T follicular helper cell (primary cell): Measurements from ENCODE around the gene CAPRIN1.
"Not testable (repeated sequence)": the region's sequence is repeated elsewhere in the genome, so short reads cannot be mapped to it uniquely, and the experiment has no call there.

Source experiments
- DNase-seq: peaks from one replicate; pipeline ENCODE4 v3.0.0-alpha.2; 2020; ENCODE audit warnings: low read depth

Gene CAPRIN1

DNA sequence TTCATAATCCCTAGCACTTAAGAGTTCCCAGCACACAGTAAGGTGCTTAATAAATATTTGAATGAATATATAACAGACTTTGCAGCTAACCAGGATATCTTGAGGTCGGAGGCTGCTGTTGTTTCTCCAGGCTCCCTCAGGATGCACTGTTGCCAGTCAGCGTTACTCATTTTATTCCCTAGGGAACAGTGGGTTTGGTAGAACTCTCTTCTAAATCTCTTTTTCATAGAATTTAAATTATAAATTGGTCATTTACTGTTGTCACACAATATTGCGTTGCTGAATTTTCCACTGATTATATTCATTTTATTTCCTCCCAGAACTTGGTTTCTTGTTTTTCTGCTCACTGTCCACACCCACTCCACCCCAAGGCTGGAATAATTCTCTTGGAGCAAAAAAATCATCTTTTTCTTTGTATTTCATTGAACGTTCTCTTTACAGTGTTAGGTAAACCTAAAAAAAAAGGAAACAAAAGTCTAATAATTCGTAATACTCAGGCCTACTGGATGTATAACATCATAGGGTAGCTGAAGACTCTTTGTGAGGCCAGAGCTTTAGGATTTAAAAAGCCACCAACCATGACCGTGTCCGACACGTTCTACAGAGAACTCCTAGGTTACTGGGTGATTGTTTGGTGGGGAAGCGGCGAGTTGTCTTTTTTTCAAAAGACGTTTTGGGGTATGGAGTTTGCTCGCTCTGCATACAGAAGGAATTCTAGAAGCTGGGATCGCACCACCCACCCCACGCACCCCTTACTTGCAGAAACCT, 766 bp upstream of the CAPRIN1 start:
- DNase-seq: no peak

DNA sequence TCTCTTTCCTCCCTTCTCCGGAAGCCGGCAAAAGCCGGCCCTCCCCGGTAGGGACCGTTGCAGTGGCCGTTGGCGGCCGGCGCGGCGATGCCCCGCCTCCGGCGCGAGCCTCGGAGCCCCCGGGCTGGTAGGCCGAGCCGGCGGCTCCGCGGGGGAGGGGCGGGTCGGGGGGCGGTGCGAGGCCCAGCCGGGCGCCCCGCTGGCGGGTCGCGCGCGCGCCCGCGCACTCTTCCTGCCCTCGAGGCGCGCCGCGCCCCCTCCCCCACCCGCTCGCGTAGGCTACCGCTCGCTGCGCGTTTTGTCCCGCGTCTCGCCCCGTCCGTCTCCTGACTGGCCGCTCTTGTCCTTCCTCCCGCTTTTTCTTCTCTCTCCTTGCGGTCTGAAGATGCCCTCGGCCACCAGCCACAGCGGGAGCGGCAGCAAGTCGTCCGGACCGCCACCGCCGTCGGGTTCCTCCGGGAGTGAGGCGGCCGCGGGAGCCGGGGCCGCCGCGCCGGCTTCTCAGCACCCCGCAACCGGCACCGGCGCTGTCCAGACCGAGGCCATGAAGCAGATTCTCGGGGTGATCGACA, 591 bp downstream of the CAPRIN1 start:
- peak; percentile 81 for DNase-seq

DNA sequence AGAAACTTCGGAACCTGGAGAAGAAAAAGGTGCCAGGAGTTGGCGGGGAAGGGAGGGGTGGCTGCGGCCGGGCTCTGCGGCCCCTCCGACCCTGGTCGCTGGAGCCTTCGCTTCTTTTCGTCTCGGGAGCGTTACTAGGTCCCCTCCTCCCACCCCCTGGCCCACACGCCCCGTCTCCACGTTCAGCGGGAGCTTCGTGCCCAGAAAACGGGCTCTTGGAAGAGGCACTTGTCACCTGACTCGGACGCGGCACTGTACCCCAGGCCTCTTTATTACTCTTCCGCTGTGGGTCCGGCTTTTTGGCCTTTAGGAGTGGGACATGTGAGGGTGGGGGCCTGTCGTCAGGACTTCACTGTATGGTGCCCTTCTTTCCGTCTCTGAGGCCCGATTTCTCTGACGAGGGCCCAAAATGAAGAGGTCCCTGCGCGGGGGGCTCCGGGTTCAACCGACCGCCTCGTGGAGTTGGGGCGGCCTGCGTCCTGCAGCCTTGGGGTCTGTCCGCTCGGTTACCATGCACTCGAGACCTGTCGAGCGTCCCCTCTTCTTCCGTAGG, 1.2 kb downstream of the CAPRIN1 start:
- DNase-seq: peak; percentile 16

DNA sequence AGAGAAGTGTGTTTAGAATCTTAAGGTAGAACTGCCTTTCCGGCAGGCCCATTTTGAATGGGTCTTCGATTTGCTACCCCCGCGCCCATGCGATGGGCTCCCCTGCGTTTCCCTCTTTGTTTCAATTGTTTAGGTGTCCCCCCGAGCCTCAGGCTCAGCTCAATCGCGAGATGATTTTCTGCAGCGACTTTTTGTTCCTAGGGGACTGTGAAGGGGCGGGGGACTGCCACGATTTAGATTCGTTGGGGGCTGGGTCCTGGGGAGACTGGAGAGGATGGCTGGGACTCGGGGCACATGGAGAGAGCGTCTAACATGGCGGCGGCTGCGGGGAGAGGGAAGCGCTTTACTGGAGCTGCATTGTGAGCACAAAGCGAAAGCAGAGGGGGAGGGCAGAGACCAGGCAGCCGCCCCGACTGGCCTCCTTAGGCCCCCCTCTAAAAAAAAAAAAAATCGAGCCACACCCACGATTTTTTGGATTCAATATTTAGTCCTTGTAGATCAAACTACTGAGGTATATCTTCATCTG, 1.7 kb downstream of the CAPRIN1 start:
- DNase-seq: peak; percentile 67

DNA sequence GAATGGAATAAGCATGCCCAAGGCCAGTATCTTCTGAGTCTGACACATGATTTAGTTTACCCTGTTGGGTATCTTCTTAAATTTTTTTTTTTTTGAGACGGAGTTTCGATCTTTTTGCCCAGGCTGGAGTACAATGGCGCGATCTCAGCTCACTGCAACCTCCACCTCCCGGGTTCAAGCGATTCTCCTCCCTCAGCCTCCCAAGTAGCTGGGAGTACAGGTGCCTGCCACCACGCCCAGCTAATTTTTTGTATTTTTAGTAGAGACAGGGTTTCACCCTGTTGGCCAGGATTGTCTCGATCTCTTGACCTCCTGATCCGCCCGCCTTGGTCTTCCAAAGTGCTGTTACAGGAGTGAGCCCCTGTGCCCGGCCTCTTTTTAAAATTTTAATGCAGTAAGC, 2.8 kb downstream of the CAPRIN1 start:
- not testable (repeated sequence) for DNase-seq

DNA sequence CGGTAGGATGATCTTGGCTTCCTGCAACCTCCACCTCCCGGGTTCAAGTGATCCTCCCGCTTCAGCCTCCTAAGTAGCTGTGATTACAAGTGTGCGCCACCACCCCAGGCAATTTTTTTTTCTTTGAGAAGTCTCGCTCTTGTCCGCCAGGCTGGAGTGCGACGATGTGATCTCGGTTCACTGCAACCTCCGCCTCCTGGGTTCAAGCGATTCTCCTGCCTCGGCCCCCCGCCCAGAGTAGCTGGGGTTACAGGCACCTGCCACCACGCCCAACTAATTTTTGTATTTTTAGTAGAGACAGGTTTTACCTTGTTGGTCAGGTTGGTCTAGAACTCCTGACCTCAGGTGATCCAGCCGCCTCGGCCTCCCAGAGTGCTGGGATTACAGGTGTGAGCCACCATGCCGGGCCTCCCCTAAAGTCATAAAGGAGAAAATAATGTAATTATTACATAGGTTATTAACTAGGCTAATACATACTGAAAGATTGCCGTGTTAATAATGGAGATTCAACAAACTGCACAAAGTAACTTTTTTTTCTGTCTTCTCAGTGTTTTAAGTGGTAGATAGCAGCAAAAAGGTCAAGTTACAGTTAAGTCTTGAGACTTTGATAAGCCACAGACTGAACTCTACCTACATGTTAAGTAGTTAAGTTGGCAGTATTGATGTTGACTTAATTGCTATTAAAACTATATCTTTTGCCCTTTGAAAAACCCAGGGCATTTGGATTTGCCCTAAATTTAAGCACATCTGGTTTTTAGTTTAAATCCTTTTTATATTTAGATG, 3.9 kb downstream of the CAPRIN1 start:
- DNase-seq: no peak

DNA sequence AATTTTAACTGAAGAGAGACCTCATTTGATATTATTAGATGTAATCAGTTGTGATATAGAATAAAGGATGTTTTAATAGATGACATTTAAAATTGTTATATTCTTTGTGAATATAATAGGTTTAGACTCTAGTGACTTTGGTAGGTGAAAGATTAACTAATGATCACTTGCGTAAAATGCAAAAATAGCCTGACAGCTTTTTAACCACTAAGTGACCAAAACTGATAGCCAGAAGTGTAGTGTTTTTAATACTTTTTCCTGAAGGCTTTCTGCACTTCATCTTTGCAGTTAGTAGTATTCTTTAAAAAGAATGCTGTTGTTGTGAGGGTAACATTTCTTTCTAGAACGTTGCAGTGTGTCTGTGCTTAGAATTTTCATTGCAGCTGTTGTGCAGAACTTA, 5.1 kb downstream of the CAPRIN1 start:
- DNase-seq: no peak

DNA sequence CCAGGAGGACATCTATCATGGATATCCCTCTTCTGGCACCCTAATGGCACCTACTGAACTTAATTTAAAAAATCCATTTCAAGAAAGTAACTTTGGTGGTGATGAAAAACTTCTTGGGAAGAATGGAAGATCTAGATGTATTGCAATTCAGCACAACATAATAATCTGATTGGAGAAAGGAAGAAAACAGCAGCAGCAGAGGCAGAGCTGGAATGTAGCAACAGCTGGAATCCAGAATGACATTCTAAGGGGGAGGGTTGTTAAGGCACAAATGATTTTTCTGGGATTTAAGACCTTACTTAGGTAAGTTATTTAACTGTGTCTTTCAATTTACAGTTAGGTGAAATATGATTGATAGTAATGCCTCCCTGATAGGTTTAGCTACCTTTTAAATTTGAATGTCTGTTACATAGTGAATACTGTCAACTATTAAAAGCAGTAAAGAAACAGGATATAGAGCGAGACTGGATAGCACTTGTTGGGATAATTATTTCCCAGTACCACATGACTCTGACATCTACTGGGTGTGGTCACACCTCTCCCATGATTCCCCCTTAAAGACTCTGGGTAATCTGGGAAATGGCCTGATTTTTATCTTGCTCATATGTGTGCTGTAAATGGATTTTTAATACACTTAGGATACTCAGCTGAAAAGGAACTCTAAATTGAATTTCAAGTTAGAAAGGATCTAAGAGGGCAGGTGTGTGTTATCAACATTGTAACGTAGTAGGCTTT, 11.7 kb downstream of the CAPRIN1 start:
- DNase-seq: no peak

DNA sequence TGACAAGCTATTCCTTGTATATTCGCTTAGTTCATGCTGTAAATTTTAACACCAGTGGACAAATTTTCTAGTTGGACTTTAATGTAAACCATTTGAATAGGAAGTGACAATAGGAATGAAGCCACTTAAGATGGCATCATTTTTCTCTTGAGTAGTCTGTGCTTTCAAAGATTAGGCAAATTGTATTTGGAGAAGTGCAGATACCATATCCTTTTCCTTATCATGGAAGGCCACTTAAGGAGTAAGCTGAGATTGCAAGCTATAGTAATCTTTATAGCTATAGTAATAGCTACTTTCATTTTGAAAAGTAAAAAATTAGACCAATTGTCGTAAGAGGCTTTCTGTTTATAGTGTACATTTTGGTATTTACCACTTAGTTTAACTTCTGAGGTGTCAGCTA, 12.8 kb downstream of the CAPRIN1 start:
- DNase-seq: no peak

DNA sequence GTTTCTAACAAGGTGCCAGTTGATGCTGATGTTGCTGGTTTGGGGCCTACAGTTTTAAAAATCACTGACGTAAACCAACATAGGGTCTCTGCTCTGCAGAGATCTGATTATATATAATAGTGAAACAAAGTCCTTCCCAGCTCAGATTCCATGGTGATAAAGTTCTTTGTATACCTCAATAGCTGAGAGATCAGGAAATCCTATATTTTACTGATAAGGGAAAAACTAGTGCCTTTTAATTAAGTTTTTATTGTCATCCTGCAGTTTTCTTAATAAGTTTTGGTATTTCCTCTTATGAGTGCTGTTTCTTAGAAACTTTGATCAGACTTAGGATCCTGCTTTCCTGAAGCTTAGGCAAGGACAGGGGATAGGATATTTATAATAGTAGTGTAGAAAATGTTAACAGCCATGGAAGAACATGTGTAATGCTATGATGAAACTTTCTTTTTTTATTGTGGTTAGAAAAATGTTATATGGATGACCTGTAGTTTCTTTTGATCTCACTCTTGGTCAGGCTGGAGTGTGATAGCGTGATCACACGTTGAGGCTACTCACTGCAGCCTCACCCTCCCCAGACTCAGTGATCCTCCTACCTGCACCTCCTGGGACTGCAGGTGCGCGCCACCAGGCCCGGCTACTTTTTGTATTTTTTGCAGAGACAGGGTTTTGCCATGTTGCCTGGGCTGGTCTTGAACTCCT, 14.1 kb downstream of the CAPRIN1 start:
- DNase-seq: no peak

DNA sequence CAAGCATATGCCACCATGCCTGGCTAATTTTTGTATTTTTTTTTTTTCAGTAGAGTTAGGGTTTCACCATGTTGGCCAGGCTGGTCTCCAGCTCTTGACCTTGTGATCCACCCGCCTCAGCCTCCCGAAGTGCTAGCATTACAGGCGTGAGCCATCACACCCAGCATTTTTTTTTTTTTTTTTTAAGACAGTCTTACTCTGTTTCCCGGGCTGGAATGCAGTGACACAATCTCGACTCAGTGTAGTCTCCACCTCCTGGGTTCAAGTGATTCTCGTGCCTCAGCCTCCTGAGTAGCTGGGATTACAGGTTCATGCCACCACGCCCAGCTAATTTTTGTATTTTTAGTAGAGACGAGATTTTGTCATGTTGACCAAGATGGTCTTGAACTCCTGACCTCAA, 15.2 kb downstream of the CAPRIN1 start:
- not testable (repeated sequence) for DNase-seq

DNA sequence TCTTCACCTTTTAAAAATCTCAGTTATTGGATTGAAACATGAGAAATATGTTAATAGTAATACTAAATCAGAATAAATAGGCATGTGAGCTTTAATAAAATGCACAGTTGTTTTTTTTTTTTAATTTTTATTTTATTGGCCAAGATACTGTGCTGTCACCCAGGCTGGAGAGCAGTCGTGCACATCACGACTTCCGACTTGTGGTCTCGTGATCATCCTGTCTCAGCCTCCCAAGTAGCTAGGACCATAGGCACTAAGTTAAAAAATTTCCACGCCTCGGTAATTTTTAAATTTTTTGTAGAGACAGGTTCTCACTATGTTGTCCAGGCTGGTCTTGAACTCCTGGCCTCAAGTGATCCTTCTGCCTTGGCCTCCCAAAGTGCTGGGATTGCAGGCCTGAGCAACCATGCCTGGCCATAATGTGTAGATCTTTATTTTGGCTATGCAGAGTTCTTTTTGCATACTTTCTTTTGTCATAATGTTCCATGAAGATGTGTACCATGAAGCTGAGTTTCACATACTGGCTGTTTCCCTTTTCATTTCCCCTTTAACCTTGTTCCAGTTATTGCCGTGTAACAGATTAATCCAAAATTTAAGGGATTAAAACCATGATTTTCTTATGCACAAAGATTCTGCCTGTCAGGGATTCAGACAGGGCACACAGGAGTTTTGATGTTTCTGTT, 16.0 kb downstream of the CAPRIN1 start:
- no peak for DNase-seq

DNA sequence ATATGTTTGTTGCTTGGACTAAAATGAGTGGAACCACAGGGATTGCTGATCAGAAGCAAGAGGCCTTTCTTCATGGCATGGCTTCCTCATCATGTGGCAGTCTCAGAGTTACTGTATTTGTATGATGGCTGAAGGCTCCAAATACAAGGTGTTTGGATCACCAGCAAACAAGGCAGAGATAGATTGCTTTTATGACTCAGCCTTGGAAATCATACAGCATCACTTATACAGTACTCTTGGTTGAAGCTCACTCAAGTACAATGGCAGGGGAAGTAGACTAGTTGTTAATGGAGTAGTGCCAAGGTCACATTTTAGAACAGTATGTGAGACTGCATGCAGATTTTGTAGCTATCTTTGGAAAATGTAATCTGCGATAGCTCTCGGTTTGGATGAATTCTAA, 16.6 kb downstream of the CAPRIN1 start:
- DNase-seq: no peak

DNA sequence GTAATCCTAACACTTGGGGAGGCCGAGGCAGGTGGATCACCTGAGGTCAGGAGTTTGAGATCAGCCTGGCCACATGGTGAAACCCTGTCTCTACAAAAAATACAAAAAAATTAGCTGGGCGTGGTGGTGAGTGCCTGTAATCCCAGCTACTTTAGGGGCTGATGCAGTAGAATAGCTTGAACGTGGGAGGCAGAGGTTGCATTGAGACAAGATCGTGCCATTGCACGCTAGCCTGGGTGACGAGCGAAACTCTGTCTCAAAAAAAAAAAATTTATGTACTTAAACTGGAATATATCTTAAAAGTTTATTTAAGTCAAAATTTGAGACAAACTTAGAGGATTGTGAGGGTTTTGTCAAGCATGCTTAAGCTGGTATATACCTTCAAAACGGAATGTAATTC, 19.8 kb downstream of the CAPRIN1 start:
- not testable (repeated sequence) for DNase-seq

DNA sequence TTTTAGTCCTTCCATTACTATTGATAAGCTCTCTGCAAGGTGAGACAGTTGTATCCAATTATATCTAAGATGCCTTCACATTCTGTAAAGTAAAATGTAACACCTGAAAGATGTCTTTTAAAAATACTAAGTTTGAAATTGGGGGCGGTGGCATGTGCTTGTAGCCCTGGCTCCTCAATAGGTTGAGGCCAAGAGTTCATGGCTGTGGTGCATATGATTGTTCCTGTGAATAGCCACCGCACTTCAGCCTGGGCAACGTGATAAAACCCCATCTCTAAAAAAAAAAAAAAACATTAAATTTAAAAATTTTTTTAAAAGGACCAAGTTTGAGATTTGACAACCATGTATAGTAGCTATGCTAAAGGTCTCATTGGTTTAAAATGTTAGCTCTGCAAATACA, 20.5 kb downstream of the CAPRIN1 start:
- no peak for DNase-seq

DNA sequence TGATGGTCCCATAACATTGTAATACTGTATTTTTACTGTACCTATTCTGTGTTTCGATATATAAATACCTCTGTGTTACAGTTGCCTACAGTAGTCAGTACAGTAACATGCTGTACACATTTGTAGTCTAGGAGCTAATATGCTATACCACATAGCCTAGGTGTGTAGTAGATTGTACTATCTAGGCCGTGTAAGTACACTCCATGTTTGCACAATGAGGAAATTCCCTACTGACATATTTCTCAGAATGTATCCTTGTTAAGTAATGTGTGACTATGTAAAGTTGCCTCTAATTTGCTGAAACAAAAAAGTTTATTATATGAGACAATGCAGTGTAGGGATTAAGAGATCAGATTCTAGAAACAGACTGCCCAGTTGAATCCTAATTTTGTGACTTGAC, 21.3 kb downstream of the CAPRIN1 start:
- no peak for DNase-seq

DNA sequence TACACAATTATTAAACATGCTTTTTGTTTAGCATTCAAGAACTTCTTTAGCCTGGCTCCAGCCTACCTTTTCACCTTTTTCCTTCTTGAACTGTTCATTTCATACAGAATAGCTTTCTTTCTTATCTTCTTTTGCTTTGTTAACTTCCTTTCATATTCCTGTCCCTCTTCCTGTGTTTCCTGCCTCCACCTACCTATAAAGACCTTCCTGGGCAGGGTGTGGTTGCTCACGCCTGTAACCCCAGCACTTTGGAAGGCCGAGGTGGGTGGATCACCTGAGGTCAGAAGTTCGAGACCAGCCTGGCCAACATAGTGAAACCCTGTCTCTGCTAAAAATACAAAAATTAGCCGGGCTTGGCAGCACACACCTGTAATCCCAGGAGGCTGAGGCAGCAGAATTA, 22.9 kb downstream of the CAPRIN1 start:
- no peak for DNase-seq

DNA sequence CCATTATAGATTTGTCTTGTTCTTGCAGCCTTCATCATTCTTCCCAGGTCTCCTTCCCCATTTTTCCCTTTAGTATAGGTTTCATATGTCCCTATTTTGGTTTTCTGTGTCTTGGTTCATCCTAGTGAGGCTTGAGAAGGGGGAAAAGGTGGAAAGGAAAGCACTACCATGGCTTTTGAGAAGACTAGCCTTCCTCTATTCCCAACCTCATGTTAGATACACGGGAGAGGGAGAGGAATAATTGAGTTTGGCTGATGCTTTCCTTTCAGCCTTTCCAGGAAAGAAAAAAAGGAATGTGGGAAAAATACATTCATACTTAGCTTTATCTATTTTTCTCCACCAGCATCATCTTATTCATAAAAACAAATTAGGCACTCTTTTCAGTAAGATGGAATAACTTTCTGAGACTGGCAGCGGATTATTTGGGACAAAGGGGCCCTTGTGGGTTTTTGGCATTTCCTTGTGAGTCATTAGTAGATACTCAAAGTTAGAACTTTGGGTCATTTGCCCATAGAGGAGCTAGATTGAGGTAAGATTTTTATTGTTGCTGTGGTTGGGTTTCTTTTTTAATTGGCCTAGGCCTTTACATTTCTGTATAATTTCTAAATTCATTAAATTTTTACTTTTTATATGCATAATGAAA, 23.8 kb downstream of the CAPRIN1 start:
- no peak for DNase-seq

DNA sequence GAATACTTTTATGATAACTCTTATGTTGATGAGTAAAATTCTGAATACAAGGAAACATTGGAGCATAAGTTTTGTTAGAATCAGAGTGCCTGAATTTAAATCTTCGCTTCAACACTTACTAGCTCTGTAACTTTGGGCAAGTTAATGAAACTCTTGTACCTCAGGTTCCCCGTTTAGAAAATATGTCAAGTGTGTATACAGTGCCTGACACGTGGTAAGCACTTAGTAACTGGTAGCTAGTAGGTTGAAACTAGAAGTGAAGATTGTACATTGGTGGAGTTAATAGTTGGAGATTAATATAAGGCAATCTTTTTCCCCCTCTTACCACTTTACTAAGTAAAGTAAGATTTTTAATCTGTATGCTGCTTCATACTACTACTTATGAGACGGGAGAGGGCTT, 29.1 kb downstream of the CAPRIN1 start:
- DNase-seq: no peak

DNA sequence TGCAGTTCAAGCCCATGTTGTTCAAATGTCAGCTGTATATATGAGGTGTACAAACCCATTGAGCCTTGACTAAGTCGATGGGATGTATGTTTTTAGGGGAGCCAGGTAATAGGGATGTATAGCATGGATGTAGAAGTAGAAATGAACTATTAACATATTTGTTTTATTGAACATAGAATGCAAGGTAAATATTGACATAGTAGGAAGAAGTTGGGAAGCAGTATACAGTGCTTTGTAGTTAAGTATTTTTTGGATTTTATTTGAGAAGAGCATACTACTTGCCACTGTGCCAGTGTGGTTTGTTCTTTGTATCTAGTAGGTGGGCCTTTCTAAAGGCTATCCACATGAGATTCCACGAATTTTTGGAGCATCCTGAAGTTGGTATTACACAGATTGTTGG, 33.1 kb downstream of the CAPRIN1 start:
- DNase-seq: no peak
